C4-2B (cell line): ENCODE measurements around the gene TMEM38B.

Source experiments
- H3K27ac ChIP-seq: fragments of 450-650 bp; 2 replicates; pipeline ENCODE4 v1.5.1; 2017
- ZFX ChIP-seq: fragments of 450-650 bp; IDR thresholded peaks from 2 replicates; pipeline ENCODE4 v1.6.1; 2017
- TF ChIP-seq, protein P1 (sequence below): fragments of 450-650 bp; conservative IDR thresholded peaks from 2 replicates; pipeline ENCODE4 v1.5.1; 2017; ENCODE audit warnings: mild to moderate bottlenecking

TMEM38B gene

DNA sequence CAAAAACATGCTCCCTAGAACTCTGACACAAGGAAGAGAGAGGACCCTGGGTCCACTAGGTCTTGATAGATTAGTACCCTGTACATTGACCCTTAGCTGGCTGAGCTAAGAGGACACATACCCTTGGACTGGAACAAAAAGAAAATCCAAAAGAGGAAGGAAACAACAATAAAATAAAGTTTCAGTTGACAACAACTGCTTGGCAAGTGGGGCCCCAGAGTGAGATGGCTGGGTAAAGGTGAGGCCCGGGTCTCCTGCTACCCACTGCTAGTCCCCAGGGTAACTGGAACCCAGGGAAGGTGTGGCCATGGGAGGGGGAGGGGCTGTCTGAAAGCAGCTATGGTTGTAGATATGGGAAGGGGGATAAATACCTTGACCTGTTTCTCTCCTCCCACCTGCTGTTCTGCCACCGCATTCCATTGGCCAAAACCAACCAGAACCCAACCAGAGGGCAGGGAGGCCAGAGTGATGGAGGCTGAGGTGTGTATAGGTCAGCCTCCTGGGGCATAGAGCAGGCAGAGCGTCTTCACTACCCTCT is 20.4 kb upstream of the TMEM38B start:
- no peak overlapping the region for H3K27ac ChIP-seq
- TF ChIP-seq ZFX: no peak
- TF ChIP-seq, protein P1, sequence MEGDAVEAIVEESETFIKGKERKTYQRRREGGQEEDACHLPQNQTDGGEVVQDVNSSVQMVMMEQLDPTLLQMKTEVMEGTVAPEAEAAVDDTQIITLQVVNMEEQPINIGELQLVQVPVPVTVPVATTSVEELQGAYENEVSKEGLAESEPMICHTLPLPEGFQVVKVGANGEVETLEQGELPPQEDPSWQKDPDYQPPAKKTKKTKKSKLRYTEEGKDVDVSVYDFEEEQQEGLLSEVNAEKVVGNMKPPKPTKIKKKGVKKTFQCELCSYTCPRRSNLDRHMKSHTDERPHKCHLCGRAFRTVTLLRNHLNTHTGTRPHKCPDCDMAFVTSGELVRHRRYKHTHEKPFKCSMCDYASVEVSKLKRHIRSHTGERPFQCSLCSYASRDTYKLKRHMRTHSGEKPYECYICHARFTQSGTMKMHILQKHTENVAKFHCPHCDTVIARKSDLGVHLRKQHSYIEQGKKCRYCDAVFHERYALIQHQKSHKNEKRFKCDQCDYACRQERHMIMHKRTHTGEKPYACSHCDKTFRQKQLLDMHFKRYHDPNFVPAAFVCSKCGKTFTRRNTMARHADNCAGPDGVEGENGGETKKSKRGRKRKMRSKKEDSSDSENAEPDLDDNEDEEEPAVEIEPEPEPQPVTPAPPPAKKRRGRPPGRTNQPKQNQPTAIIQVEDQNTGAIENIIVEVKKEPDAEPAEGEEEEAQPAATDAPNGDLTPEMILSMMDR: no peak

DNA sequence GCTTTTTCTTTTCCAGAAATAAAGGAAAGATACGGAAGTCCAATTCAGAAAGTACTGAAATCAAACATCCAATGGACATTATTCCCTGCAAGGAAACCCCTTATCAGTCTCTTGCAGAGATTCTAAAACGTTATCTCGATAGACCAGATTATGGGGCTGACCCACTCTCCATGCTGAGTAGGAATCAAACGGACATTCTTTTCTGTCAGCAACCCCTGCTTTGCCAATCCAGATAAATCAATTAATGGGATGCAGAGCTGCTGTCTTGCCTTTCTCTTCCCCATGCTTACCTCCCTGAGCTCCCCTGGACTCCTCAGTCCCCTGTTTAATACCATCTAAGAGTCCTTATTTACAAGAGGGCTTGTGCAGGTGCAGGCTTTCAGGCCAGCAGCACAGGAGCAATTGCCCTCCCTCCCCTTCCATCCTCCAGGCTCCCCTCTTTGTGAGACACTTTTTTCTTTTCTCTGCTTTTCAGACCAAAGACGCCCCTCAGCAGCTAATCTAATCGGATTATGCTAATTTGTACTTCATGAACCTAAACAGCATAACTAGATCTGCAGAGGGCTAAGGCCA is 17.9 kb upstream of the TMEM38B start:
- no peak overlapping the region for H3K27ac ChIP-seq
- TF ChIP-seq, protein P1: no peak
- TF ChIP-seq ZFX: no peak

DNA sequence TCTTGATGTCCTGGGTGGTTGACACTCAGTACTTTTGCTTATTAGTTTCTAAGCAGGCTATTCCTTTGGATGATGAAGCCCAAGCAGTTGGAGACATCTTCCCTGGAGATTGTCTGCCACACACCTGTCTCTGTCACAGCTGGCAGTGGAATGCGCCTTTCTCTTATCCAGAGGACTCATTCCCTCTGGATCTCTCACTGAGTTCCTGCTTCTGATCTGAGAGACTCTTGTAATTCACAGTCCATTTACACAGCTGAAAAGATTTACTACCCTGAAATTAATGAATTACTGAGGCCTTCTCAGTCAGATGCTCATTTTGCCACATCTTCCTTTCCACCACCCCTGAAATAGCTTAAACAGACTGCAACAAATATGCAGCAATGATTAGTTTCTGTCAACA is 16.2 kb upstream of the TMEM38B start:
- TF ChIP-seq, protein P1: no peak
- no peak overlapping the region for H3K27ac ChIP-seq

DNA sequence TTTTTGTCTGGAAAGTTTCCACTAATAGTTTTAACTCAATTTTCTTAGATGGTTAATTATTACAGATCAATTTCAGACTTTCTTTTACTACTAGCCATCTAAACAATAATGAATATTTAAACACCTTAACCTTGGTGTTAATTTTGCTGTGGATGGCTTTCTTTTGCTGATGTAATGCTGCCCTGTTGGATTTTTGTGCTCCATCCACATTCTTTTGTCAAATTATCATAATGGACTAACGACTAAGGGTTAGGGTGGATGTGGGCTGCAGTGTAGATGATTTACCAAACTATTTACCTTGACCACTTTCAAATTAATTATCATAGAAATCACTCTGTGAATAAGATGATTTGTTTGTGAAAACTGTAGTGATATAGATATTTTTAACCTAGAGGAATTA is 15.6 kb upstream of the TMEM38B start:
- TF ChIP-seq, protein P1: no peak
- TF ChIP-seq ZFX: no peak
- no peak overlapping the region for H3K27ac ChIP-seq

DNA sequence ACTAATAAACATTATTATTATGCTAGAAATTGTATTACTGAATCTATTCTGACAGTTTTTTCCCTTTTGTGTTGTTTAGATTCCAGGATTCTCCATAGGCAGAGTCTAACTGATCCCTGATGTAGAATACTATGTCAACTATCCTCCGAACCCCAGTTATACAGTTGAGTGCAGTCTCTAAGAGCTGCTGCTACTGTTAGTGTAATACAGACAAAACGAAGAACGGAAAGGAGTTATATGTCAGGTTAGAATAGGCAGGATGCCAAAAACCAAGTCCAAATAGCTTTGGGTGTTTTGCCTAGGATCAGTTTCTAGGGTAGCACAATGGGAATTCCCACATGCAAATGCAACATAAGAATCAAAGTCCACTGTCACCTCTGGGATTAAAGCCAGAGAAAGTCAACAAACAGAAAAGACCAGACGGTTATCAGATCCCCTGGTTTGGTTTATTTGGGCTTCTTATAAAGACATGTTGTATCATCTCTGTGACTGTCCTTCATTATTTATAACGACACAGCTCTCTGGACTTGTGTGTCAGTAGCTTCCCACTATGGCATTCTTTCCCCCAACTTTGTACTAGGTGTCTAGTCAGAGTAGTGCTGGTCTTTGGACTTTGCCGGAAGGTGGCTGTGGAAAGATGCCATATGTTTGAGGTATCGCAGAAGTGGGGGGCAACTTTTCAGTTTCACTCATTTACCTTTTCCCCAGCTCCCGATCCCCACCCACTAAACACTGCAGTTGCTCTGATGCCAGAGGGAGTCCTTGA is 14.9 kb upstream of the TMEM38B start:
- TF ChIP-seq ZFX: no peak
- TF ChIP-seq, protein P1: no peak

DNA sequence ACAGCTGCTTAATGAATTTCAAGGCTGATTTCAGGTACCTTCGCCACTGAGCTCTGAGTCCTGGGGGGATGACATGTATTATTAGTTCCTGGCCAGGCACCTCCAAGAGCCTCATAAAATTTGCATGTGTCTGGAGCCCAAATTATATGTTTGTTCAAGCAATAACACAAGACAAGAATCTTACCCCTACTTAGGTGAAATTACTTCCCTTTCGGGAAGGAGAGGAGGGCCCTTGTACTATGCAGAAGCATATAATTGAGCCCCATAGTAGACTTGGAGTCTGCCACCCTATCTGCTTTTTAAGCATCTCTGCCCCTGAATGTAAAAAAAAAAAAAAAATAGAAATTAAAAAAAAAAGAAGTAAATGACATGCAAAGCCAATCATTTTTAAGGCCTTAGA is 13.0 kb upstream of the TMEM38B start:
- TF ChIP-seq, protein P1: no peak
- no peak for TF ChIP-seq ZFX

More for the DNA sequence above, 14.9 kb upstream of the TMEM38B start:
- H3K27ac ChIP-seq: peak overlapping the region; percentile 37; the same call in 1 of the 2 replicates

DNA sequence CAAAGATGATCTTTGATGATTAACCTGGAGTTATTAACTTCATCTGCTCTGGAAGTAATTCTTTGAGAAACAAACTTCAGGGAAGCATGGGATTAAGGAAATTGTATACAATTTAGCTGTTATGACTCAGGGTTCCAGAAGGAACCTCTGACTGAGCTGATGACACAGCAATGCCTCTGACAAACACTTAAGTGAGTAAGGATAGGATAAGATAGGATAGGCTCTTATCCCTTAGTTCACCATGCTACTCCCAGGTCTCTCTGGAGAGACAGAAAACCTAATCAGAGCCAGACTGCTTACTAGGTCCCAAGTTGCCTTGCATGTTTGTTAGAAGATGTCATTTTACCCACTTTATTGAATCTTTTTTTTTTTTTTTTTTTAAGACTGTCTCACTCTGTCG is 12.6 kb upstream of the TMEM38B start:
- TF ChIP-seq, protein P1: no peak
- TF ChIP-seq ZFX: no peak
- H3K27ac ChIP-seq: no peak overlapping the region

More for the DNA sequence above, 13.0 kb upstream of the TMEM38B start:
- no peak overlapping the region for H3K27ac ChIP-seq
